HCT116 (cell line): ENCODE results near the gene PRDX1. TPM values are rescaled to one million over a fixed set of nuclear protein-coding genes. Genes with fewer than 3 reads are reported as not detected.

ENCODE experiments used
- ATAC-seq: fragments of 200-7000 bp; cut with Tn5 transposase; 2 replicates; pipeline ENCODE4 v1.9.1; 2020; ENCODE audit warnings: mild to moderate bottlenecking, moderate library complexity
- BruUV-seq: library from RNA; stranded (reverse); fragments of 400-500 nt; replicated peaks from 2 replicates; lab custom pipeline; 2021; lab: Mats Ljungman, UMichigan
- CTCF ChIA-PET: fragments of 300-600 bp; sonication (Branson Sonifier 250); formaldehyde crosslinking; loops from one replicate; lab custom pipeline; 2021; ENCODE audit warnings: antibody characterized with exemption; lab: Charles Lee
- POLR2A ChIA-PET: fragments of 300-600, 350-600 bp; sonication (Branson Sonifier 250); formaldehyde crosslinking; loops from one replicate; lab custom pipeline; 2021; ENCODE audit warnings: antibody characterized with exemption; lab: Charles Lee
- RAD21 ChIA-PET, 2 experiments: fragments of 300-600 bp; sonication (Branson Sonifier 250); formaldehyde crosslinking; loops; one replicate each; lab custom pipeline; 2023; ENCODE audit warnings: low total read pairs in 2 of 2; ENCODE audit not compliant: uncharacterized antibody in 2 of 2, unreplicated experiment in 2 of 2, low non-redundant PET in 1 of 2; lab: Charles Lee
- DNase-seq: peaks from one replicate; pipeline ENCODE4 v3.0.0-alpha.2; 2010; ENCODE audit warnings: low read depth, low spot score
- H2AFZ ChIP-seq: fragments of 200-600 bp; shearing (Covaris generic), sonication (generic); 2 replicates; pipeline ENCODE4 v1.6.1; 2017; ENCODE audit warnings: low read depth, mixed run types, mixed read lengths, antibody characterized with exemption, low read length; ENCODE audit not compliant: poor library complexity, severe bottlenecking
- H3K27ac ChIP-seq: 2 replicates; pipeline ENCODE4 v1.5.1; 2012; ENCODE audit warnings: low read depth, low read length
- H3K27me3 ChIP-seq: fragments of 200-600 bp; sonication (generic); 2 replicates; pipeline ENCODE4 v1.6.1; 2016; ENCODE audit warnings: mixed run types, low read length, mixed read lengths; ENCODE audit not compliant: insufficient read depth
- H3K36me3 ChIP-seq, 2 experiments: fragments of 200-500 bp in 1 of 2; fragments of 200-600 bp in 1 of 2; sonication (Bioruptor generic) in 1 of 2; sonication (generic) in 1 of 2; 2 replicates each; pipeline versions ENCODE4 v1.5.1 to v1.6.1; 2014 to 2016; ENCODE audit warnings: low read length in 2 of 2, inconsistent platforms in 1 of 2, mixed read lengths in 1 of 2, mixed run types in 1 of 2; ENCODE audit not compliant: insufficient read depth in 2 of 2, control insufficient read depth in 1 of 2
- H3K4me1 ChIP-seq, 2 experiments: fragments of 200-600 bp in 1 of 2; sonication (generic) in 1 of 2; 2 replicates each; pipeline versions ENCODE4 v1.5.1 to v1.6.1; 2012 to 2017; ENCODE audit warnings: low read length in 2 of 2, inconsistent platforms in 1 of 2, mild to moderate bottlenecking in 1 of 2, mixed read lengths in 1 of 2, mixed run types in 1 of 2, moderate library complexity in 1 of 2; ENCODE audit not compliant: insufficient read depth in 2 of 2, control insufficient read depth in 1 of 2
- H3K4me2 ChIP-seq: fragments of 200-600 bp; sonication (generic); 2 replicates; pipeline ENCODE4 v1.6.1; 2017; ENCODE audit warnings: mixed run types, low read length, mixed read lengths
- H3K4me3 ChIP-seq, 2 experiments: fragments of 200-600 bp in 1 of 2; sonication (generic) in 1 of 2; replicated peaks in 1 of 2; 2 replicates each; pipeline ENCODE4 v1.5.1; 2011 to 2016; ENCODE audit warnings: low read length in 2 of 2, control low read depth in 1 of 2, low read depth in 1 of 2, mild to moderate bottlenecking in 1 of 2, mixed read lengths in 1 of 2, mixed run types in 1 of 2
- H3K79me2 ChIP-seq: fragments of 200-600 bp; sonication (generic); 2 replicates; pipeline ENCODE4 v1.6.1; 2017; ENCODE audit warnings: mild to moderate bottlenecking, mixed run types, low read length, moderate library complexity, mixed read lengths; ENCODE audit not compliant: insufficient read depth
- H3K9ac ChIP-seq: fragments of 200-600 bp; sonication (generic); 2 replicates; pipeline ENCODE4 v1.6.1; 2016; ENCODE audit warnings: low read length, mixed read lengths
- H3K9me2 ChIP-seq: fragments of 200-600 bp; sonication (generic), shearing (Covaris generic); 2 replicates; pipeline ENCODE4 v1.6.1; 2017; ENCODE audit warnings: mixed run types, mild to moderate bottlenecking, moderate library complexity; ENCODE audit not compliant: insufficient read depth
- H3K9me3 ChIP-seq, 2 experiments: fragments of 200-500 bp in 1 of 2; fragments of 200-600 bp in 1 of 2; sonication (Bioruptor generic) in 1 of 2; sonication (generic) in 1 of 2; 2 replicates each; pipeline ENCODE4 v1.6.1; 2014 to 2017; ENCODE audit warnings: low read length in 2 of 2, mixed read lengths in 2 of 2, inconsistent platforms in 1 of 2, low read depth in 1 of 2, mild to moderate bottlenecking in 1 of 2, mixed run types in 1 of 2, moderate library complexity in 1 of 2; ENCODE audit not compliant: control insufficient read depth in 1 of 2, insufficient read depth in 1 of 2
- H4K20me1 ChIP-seq: fragments of 200-600 bp; sonication (generic), shearing (Covaris generic); 2 replicates; pipeline ENCODE4 v1.6.1; 2017; ENCODE audit warnings: mixed run types, mild to moderate bottlenecking, moderate library complexity; ENCODE audit not compliant: insufficient read depth
- CBX3 ChIP-seq: IDR thresholded peaks from 2 replicates; pipeline ENCODE4 v1.6.1; 2012; ENCODE audit warnings: low read depth
- CEBPB ChIP-seq: IDR thresholded peaks from 2 replicates; pipeline ENCODE4 v1.6.1; 2012; ENCODE audit warnings: low read depth
- EGR1 ChIP-seq: IDR thresholded peaks from 2 replicates; pipeline ENCODE4 v1.6.1; 2012; ENCODE audit warnings: low read depth
- ELF1 ChIP-seq: IDR thresholded peaks from 2 replicates; pipeline ENCODE4 v1.6.1; 2012; ENCODE audit warnings: low read depth, borderline replicate concordance
- EZH2 ChIP-seq: fragments of 200-600 bp; sonication (generic); IDR thresholded peaks from 2 replicates; pipeline ENCODE4 v1.6.1; 2017; ENCODE audit warnings: antibody characterized with exemption, mixed run types
- FOSL1 ChIP-seq: IDR thresholded peaks from 2 replicates; pipeline ENCODE4 v1.6.1; 2012; ENCODE audit warnings: low read depth
- JUND ChIP-seq: IDR thresholded peaks from 2 replicates; pipeline ENCODE4 v1.6.1; 2012
- POLR2AphosphoS5 ChIP-seq: IDR thresholded peaks from 2 replicates; pipeline ENCODE4 v1.6.1; 2011; ENCODE audit warnings: mild to moderate bottlenecking, low read depth, low read length, moderate library complexity
- RAD21 ChIP-seq: IDR thresholded peaks from 2 replicates; pipeline ENCODE4 v1.6.1; 2012; ENCODE audit warnings: low read depth, mild to moderate bottlenecking
- SIN3A ChIP-seq: IDR thresholded peaks from 2 replicates; pipeline ENCODE4 v1.6.1; 2012; ENCODE audit warnings: low read depth
- SP1 ChIP-seq: IDR thresholded peaks from 2 replicates; pipeline ENCODE4 v1.6.1; 2012; ENCODE audit warnings: low read depth
- SRF ChIP-seq: IDR thresholded peaks from 2 replicates; pipeline ENCODE4 v1.6.1; 2012; ENCODE audit warnings: low read depth
- ZFX ChIP-seq: fragments of 450-650 bp; IDR thresholded peaks from 2 replicates; pipeline ENCODE4 v1.6.1; 2017
- ZNF274 ChIP-seq: fragments of 200-500 bp; sonication (Bioruptor generic); IDR thresholded peaks from 2 replicates; pipeline ENCODE4 v1.6.1; 2014; ENCODE audit warnings: mild to moderate bottlenecking, low read depth, low read length, inconsistent platforms
- intact Hi-C: fragments of 100-400 bp; cut with micrococcal nuclease; formaldehyde crosslinking; loops from 2 replicates; pipeline ENCODE4 v1.10.0; 2022
- total RNA-seq: library from RNA; stranded (reverse); gene quantifications from one replicate; pipeline ENCODE4 v1.2.1, GENCODE V29; 2021; ENCODE audit not compliant: unreplicated experiment
- TF ChIP-seq, protein P1 (sequence below), 3 experiments: fragments of 200-600 bp in 1 of 3; sonication (generic) in 1 of 3; IDR thresholded peaks in 2 of 3; conservative IDR thresholded peaks in 1 of 3; 2 replicates each; pipeline ENCODE4 v1.5.1; 2012 to 2017; ENCODE audit warnings: low read depth in 2 of 3, low read length in 2 of 3, antibody characterized with exemption in 1 of 3, borderline replicate concordance in 1 of 3, control low read depth in 1 of 3, mild to moderate bottlenecking in 1 of 3, mixed read lengths in 1 of 3, mixed run types in 1 of 3, moderate library complexity in 1 of 3; ENCODE audit not compliant: insufficient read depth in 1 of 3
- TF ChIP-seq, protein P2 (sequence below): IDR thresholded peaks from 2 replicates; pipeline ENCODE4 v1.6.1; 2012
- TF ChIP-seq, protein P3 (sequence below): IDR thresholded peaks from 2 replicates; pipeline ENCODE4 v1.6.1; 2011; ENCODE audit warnings: mild to moderate bottlenecking, low read length, moderate library complexity; ENCODE audit not compliant: insufficient replicate concordance; ENCODE audit errors: extremely low read depth

PRDX1 gene
- total RNA-seq, 1 experiment from 2014 or later: 1,171 TPM

DNA sequence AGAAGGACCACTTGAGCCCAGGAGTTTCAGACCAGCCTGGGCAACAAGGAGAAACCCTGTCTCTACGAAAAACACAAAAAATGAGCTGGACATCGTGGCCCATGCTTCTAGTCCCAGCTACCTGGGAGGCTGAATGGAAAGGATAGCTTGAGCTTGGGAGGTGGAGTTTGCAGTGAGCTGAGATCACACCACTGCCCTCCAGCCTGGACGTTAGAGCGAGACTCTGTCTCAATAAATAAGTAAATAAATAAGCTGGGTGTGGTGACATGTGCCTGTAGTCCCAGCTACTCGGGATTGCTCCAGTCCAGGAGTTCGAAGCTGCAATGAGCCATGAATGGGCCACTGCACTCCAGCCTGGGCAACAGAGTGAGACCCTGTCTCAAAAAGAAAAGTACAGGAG lies 32.5 kb upstream of the PRDX1 start (continued):
- TF ChIP-seq, protein P1, sequence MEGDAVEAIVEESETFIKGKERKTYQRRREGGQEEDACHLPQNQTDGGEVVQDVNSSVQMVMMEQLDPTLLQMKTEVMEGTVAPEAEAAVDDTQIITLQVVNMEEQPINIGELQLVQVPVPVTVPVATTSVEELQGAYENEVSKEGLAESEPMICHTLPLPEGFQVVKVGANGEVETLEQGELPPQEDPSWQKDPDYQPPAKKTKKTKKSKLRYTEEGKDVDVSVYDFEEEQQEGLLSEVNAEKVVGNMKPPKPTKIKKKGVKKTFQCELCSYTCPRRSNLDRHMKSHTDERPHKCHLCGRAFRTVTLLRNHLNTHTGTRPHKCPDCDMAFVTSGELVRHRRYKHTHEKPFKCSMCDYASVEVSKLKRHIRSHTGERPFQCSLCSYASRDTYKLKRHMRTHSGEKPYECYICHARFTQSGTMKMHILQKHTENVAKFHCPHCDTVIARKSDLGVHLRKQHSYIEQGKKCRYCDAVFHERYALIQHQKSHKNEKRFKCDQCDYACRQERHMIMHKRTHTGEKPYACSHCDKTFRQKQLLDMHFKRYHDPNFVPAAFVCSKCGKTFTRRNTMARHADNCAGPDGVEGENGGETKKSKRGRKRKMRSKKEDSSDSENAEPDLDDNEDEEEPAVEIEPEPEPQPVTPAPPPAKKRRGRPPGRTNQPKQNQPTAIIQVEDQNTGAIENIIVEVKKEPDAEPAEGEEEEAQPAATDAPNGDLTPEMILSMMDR (IDR thresholded peaks at IDR 0.05 in 2 of 3, conservative IDR thresholded peaks at IDR 0.05 in 1 of 3; ENCODE audit: borderline replicate concordance in 1 of 3, insufficient read depth in 1 of 3, low read depth in 2 of 3, low read length in 2 of 3): no peak

DNA sequence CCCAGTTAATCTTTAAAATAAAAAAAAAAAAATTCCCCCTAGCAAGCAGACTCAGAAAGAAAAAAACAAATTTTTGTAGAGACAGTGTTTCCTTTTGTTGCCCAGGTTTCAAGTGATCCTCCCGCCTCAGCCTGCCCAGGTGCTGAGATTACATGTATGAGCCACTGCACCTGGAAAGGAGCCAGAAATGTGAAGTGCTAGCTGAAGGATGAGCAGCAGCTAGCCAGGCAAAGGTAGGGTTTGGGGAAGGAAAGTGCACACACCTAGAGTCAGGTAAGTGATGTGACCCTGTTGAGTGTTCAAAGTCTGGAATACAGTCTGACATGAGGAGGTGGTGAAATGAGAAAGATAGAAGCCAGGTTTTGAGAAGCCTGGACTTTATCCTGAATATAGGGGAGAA lies 30.6 kb upstream of the PRDX1 start:
- Histone ChIP-seq H3K4me2 (peak overlapping the region; percentile 93; the same call in 1 of the 2 replicates), H3K9me3 (no peaks in the 10 kb centered on the region), H2AFZ (no peak overlapping the region), H3K36me3 (peaks cover 6 to 15% of the 10 kb centered on the region in 2 experiments; a peak in 2 of 4 replicates), H3K27ac (no peak overlapping the region), H3K4me1 (peaks cover 21 to 42% of the 10 kb centered on the region in 2 experiments), H3K9me2 (peaks cover under 1% of the 10 kb centered on the region; the same call in 1 of the 2 replicates), H3K4me3 (no peak overlapping the region), H4K20me1 (no peaks in the 10 kb centered on the region), H3K27me3 (no peaks in the 10 kb centered on the region), H3K9ac (no peak overlapping the region)
- no peak for ATAC-seq
- ChIA-PET CTCF (no interaction called here), RAD21 (no interaction called here), POLR2A (no interaction called here)
- intact Hi-C loops: no loop called here
- DNase-seq: no peak
- BruUV-seq: no TSS peak
- no peak for TF ChIP-seq ZNF274
- TF ChIP-seq POLR2AphosphoS5: no peak
- no peak for TF ChIP-seq RAD21
- TF ChIP-seq SIN3A: no peak
- no peak for TF ChIP-seq FOSL1
- TF ChIP-seq ZFX: no peak
- TF ChIP-seq CBX3: no peak
- TF ChIP-seq EGR1: no peak
- TF ChIP-seq ELF1: no peak
- TF ChIP-seq, protein P2, sequence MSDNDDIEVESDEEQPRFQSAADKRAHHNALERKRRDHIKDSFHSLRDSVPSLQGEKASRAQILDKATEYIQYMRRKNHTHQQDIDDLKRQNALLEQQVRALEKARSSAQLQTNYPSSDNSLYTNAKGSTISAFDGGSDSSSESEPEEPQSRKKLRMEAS: no peak
- no peak for TF ChIP-seq SP1
- TF ChIP-seq, protein P1 (IDR thresholded peaks at IDR 0.05 in 2 of 3, conservative IDR thresholded peaks at IDR 0.05 in 1 of 3; ENCODE audit: borderline replicate concordance in 1 of 3, insufficient read depth in 1 of 3, low read depth in 2 of 3, low read length in 2 of 3): no peak
- TF ChIP-seq EZH2: no peak
- TF ChIP-seq, protein P3, sequence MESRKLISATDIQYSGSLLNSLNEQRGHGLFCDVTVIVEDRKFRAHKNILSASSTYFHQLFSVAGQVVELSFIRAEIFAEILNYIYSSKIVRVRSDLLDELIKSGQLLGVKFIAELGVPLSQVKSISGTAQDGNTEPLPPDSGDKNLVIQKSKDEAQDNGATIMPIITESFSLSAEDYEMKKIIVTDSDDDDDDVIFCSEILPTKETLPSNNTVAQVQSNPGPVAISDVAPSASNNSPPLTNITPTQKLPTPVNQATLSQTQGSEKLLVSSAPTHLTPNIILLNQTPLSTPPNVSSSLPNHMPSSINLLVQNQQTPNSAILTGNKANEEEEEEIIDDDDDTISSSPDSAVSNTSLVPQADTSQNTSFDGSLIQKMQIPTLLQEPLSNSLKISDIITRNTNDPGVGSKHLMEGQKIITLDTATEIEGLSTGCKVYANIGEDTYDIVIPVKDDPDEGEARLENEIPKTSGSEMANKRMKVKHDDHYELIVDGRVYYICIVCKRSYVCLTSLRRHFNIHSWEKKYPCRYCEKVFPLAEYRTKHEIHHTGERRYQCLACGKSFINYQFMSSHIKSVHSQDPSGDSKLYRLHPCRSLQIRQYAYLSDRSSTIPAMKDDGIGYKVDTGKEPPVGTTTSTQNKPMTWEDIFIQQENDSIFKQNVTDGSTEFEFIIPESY: no peak
- no peak for TF ChIP-seq JUND
- TF ChIP-seq CEBPB: no peak
- no peak for TF ChIP-seq SRF
- TF ChIP-seq, all 23 proteins: peak for 0
- H3K79me2 ChIP-seq: peaks cover 33% of the 10 kb centered on the region
